Measurements from ENCODE around the gene PIN4.
"Not testable (repeated sequence)": the region's sequence is repeated elsewhere in the genome, so short reads cannot be mapped to it uniquely, and the experiment has no call there.

Gene PIN4

DNA sequence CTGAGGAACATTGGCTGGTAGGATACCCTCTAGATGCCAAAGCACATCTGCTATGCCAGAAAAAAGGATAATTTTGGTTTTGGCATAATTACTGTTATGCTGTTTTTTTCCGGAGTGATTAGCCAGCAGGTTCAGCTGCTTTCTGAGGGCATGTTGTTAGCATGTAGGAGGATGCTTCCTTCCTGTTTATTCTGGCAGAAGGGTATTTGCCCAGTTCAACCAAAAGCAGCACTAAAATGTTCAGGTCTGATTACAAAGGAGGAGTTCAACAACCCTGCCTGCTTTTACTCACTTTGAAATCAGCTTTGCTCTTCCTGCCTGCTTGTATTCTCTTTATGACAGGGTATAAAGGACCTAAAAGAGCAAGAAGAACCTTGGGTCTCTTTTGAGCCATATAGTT is 35.4 kb downstream of the PIN4 start:
- H3K4me3 ChIP-seq (replicated peaks; ENCODE audit: low read depth, low read length) = no peak overlapping the region
- DNase-seq (ENCODE audit: extremely low read depth, low read depth) = no peak
- TF ChIP-seq CTCF (IDR thresholded peaks at IDR 0.05; ENCODE audit: low read depth, low read length, missing control alignments) = no peak

- not testable (repeated sequence) for H3K4me3 ChIP-seq (replicated peaks; ENCODE audit: low read depth, low read length); DNase-seq (ENCODE audit: extremely low read depth, low read depth)
Observed at GRCh38 chrX:72220375-72220774, 38.8 kb downstream of the PIN4 start.

- no peak overlapping the region for H3K4me3 ChIP-seq (replicated peaks; ENCODE audit: low read depth, low read length)
- DNase-seq (ENCODE audit: extremely low read depth, low read depth) = no peak
- TF ChIP-seq CTCF (IDR thresholded peaks at IDR 0.05; ENCODE audit: low read depth, low read length, missing control alignments) = no peak
Observed at GRCh38 chrX:72230290-72230689, 48.7 kb downstream of the PIN4 start.

DNA sequence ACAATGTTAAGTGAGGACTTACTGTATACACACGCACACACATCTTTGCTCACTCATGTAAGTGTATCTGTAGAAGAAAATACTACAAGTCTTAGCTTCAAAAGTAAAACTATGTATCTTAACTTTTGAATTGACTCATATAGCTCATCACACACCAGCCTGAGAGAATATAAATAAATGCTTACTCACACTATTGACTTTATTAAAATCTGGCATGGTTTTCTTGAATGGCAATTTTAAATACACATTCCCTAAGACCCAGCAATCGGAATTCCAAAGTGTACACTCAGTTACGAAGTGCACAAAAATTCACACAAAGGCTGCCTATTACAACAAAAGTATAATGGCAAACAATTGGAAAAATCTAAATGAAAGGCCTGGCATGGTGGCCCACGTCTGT is 55.3 kb downstream of the PIN4 start:
- H3K4me3 ChIP-seq (replicated peaks; ENCODE audit: low read depth, low read length) = no peak overlapping the region
- TF ChIP-seq CTCF (IDR thresholded peaks at IDR 0.05; ENCODE audit: low read depth, low read length, missing control alignments) = no peak
- DNase-seq (ENCODE audit: extremely low read depth, low read depth) = no peak

GRCh38 chrX:72238183-72238582 is 56.6 kb downstream of the PIN4 start:
- H3K4me3 ChIP-seq (replicated peaks; ENCODE audit: low read depth, low read length) = peak overlapping the region; percentile 60
- no peak for DNase-seq (ENCODE audit: extremely low read depth, low read depth)
- TF ChIP-seq CTCF (IDR thresholded peaks at IDR 0.05; ENCODE audit: low read depth, low read length, missing control alignments) = no peak

GRCh38 chrX:72238721-72239475 is 57.3 kb downstream of the PIN4 start, which contains the start of gene ERCC6L:
TSS of gene ERCC6L (minus strand) at chrX:72239027. CDS start at chrX:72238911, 116 bp downstream.
- peak; percentile 64 for DNase-seq (ENCODE audit: extremely low read depth, low read depth)
- TF ChIP-seq CTCF (IDR thresholded peaks at IDR 0.05; ENCODE audit: low read depth, low read length, missing control alignments) = no peak
- H3K4me3 ChIP-seq (replicated peaks; ENCODE audit: low read depth, low read length) = peak within 1 kb of the TSS; percentile 60

GRCh38 chrX:72240976-72241375 is 59.4 kb downstream of the PIN4 start:
- no peak for DNase-seq (ENCODE audit: extremely low read depth, low read depth)
- H3K4me3 ChIP-seq (replicated peaks; ENCODE audit: low read depth, low read length) = no peak overlapping the region
- TF ChIP-seq CTCF (IDR thresholded peaks at IDR 0.05; ENCODE audit: low read depth, low read length, missing control alignments) = no peak
